GM06990 (cell line): Measurements from ENCODE around the gene SORBS2.

Experiments
- DNase-seq: peaks from one replicate; pipeline ENCODE4 v3.0.0-alpha.2; 2011; ENCODE audit not compliant: insufficient read length; ENCODE audit errors: extremely low read depth
- H3K27me3 ChIP-seq: replicated peaks from 2 replicates; pipeline ENCODE4 v1.6.0; 2011; ENCODE audit warnings: low read length; ENCODE audit not compliant: control insufficient read depth, insufficient read depth
- H3K36me3 ChIP-seq: 2 replicates; pipeline ENCODE4 v1.5.1; 2011; ENCODE audit warnings: low read length; ENCODE audit not compliant: control insufficient read depth, insufficient read depth
- H3K4me3 ChIP-seq: replicated peaks from 2 replicates; pipeline ENCODE4 v1.5.1; 2011; ENCODE audit warnings: low read depth, mild to moderate bottlenecking, control low read depth, low read length
- CTCF ChIP-seq: IDR thresholded peaks from 2 replicates; pipeline ENCODE4 v1.5.1; 2011; ENCODE audit warnings: low read length, control low read depth, mild to moderate bottlenecking, inconsistent platforms; ENCODE audit not compliant: insufficient read depth, poor library complexity, severe bottlenecking

The SORBS2 gene

GRCh38 chr4:185598846-185599552, 213.0 kb downstream of the SORBS2 start:
- H3K36me3 ChIP-seq: no peaks in the 10 kb centered on the region
- no peaks in the 10 kb centered on the region for H3K27me3 ChIP-seq
- no peak for DNase-seq
- no peak overlapping the region for H3K4me3 ChIP-seq
- no peak for TF ChIP-seq CTCF

GRCh38 chr4:185597532-185598188, 214.3 kb downstream of the SORBS2 start:
- Histone ChIP-seq H3K27me3 (no peaks in the 10 kb centered on the region), H3K4me3 (no peak overlapping the region), H3K36me3 (no peaks in the 10 kb centered on the region)
- peak; percentile 20 for DNase-seq
- TF ChIP-seq CTCF: peak; percentile 98

GRCh38 chr4:185592845-185593488, 219.0 kb downstream of the SORBS2 start:
- TF ChIP-seq CTCF: no peak
- Histone ChIP-seq H3K27me3 (no peaks in the 10 kb centered on the region), H3K36me3 (no peaks in the 10 kb centered on the region), H3K4me3 (no peak overlapping the region)
- peak; percentile 14 for DNase-seq

GRCh38 chr4:185592438-185592837, 219.6 kb downstream of the SORBS2 start:
- DNase-seq: no peak
- no peak for TF ChIP-seq CTCF
- Histone ChIP-seq H3K4me3 (no peak overlapping the region), H3K36me3 (no peaks in the 10 kb centered on the region), H3K27me3 (no peaks in the 10 kb centered on the region)

- Histone ChIP-seq H3K36me3 (no peaks in the 10 kb centered on the region), H3K27me3 (no peaks in the 10 kb centered on the region), H3K4me3 (no peak overlapping the region)
- no peak for TF ChIP-seq CTCF
- no peak for DNase-seq
Observed at GRCh38 chr4:185591679-185592141, 220.3 kb downstream of the SORBS2 start.
